ENCODE measurements around the gene MYO1E. TPM values are rescaled to one million over a fixed set of nuclear protein-coding genes. Genes with fewer than 3 reads are reported as not detected.

The MYO1E gene
- total and polyA plus RNA-seq, 7 experiments from 2014 or later: 2.3 to 67.1 (median 3.7) TPM; not detected in 2

- no peaks in the 10 kb centered on the region for H3K9me3 Mint-ChIP-seq
- H3K27ac Mint-ChIP-seq: no peak overlapping the region
- peaks cover 0 to 44% (median 0%) of the 10 kb centered on the region in 7 donors for H3K4me1 Mint-ChIP-seq
- no peaks in the 10 kb centered on the region for H3K9me3 ChIP-seq (ENCODE audit: control insufficient read depth in 2 of 3, low read length in 3 of 3)
- POLR2A ChIA-PET: no interaction called here
- H3K27me3 Mint-ChIP-seq: no peaks in the 10 kb centered on the region
- DNase-seq: no peak
- no peak overlapping the region for H3K27ac ChIP-seq (ENCODE audit: low read depth, low read length)
- no peaks in the 10 kb centered on the region for H3K4me1 ChIP-seq (ENCODE audit: control insufficient read depth in 2 of 2, insufficient read depth in 2 of 2, low read length in 2 of 2)
- no peaks in the 10 kb centered on the region for H3K27me3 ChIP-seq (ENCODE audit: control insufficient read depth in 2 of 2, insufficient read depth in 2 of 2, low read length in 2 of 2)
- ATAC-seq: no peak
- H3K36me3 ChIP-seq (ENCODE audit: control insufficient read depth in 2 of 3, insufficient read depth in 3 of 3, low read length in 3 of 3): no peaks in the 10 kb centered on the region
- no peak overlapping the region for H3K4me3 ChIP-seq (ENCODE audit: low read length)
- CTCF ChIA-PET: no interaction called here
- peaks cover 0 to 14% (median 0%) of the 10 kb centered on the region in 5 donors for H3K36me3 Mint-ChIP-seq
- H3K4me3 Mint-ChIP-seq: no peak overlapping the region
- intact Hi-C loops (cut with micrococcal nuclease): no loop called here
Measured at GRCh38 chr15:59268852-59269407, 103.7 kb downstream of the MYO1E start.

GRCh38 chr15:59268168-59268851 is 104.4 kb downstream of the MYO1E start:
- Histone ChIP-seq H3K36me3 (ENCODE audit: control insufficient read depth in 2 of 3, insufficient read depth in 3 of 3, low read length in 3 of 3) (no peaks in the 10 kb centered on the region), H3K9me3 (ENCODE audit: control insufficient read depth in 2 of 3, low read length in 3 of 3) (no peaks in the 10 kb centered on the region), H3K27me3 (ENCODE audit: control insufficient read depth in 2 of 2, insufficient read depth in 2 of 2, low read length in 2 of 2) (no peaks in the 10 kb centered on the region), H3K27ac (ENCODE audit: low read depth, low read length) (no peak overlapping the region), H3K4me3 (ENCODE audit: low read length) (no peak overlapping the region), H3K4me1 (ENCODE audit: control insufficient read depth in 2 of 2, insufficient read depth in 2 of 2, low read length in 2 of 2) (no peaks in the 10 kb centered on the region)
- H3K36me3 Mint-ChIP-seq: peaks cover 0 to 14% (median 0%) of the 10 kb centered on the region in 5 donors
- no peaks in the 10 kb centered on the region for H3K9me3 Mint-ChIP-seq
- peaks cover 0 to 38% (median 0%) of the 10 kb centered on the region in 7 donors for H3K4me1 Mint-ChIP-seq
- POLR2A ChIA-PET: no interaction called here
- no peaks in the 10 kb centered on the region for H3K27me3 Mint-ChIP-seq
- no peak overlapping the region for H3K27ac Mint-ChIP-seq
- intact Hi-C loops (cut with micrococcal nuclease): no loop called here
- CTCF ChIA-PET: no interaction called here
- no peak for ATAC-seq
- no peak overlapping the region for H3K4me3 Mint-ChIP-seq
- no peak for DNase-seq

GRCh38 chr15:59266028-59266427 is 106.6 kb downstream of the MYO1E start:
- intact Hi-C loops (cut with micrococcal nuclease): no loop called here
- DNase-seq: no peak
- Histone ChIP-seq H3K36me3 (ENCODE audit: control insufficient read depth in 2 of 3, insufficient read depth in 3 of 3, low read length in 3 of 3) (no peaks in the 10 kb centered on the region), H3K27ac (ENCODE audit: low read depth, low read length) (no peak overlapping the region), H3K27me3 (ENCODE audit: control insufficient read depth in 2 of 2, insufficient read depth in 2 of 2, low read length in 2 of 2) (no peaks in the 10 kb centered on the region), H3K4me1 (ENCODE audit: control insufficient read depth in 2 of 2, insufficient read depth in 2 of 2, low read length in 2 of 2) (no peaks in the 10 kb centered on the region), H3K9me3 (ENCODE audit: control insufficient read depth in 2 of 3, low read length in 3 of 3) (no peaks in the 10 kb centered on the region), H3K4me3 (ENCODE audit: low read length) (no peak overlapping the region)
- H3K4me3 Mint-ChIP-seq: no peak overlapping the region
- peaks cover 0 to 5% (median 0%) of the 10 kb centered on the region in 5 donors for H3K36me3 Mint-ChIP-seq
- CTCF ChIA-PET: no interaction called here
- no peak for ATAC-seq
- H3K4me1 Mint-ChIP-seq: peaks cover 0 to 17% (median 0%) of the 10 kb centered on the region in 7 donors
- POLR2A ChIA-PET: no interaction called here
- no peaks in the 10 kb centered on the region for H3K9me3 Mint-ChIP-seq
- H3K27ac Mint-ChIP-seq: no peak overlapping the region
- no peaks in the 10 kb centered on the region for H3K27me3 Mint-ChIP-seq

- Mint-ChIP-seq H3K36me3 (peaks cover 0 to 15% (median 0%) of the 10 kb centered on the region in 5 donors), H3K4me1 (peaks cover 0 to 16% (median 0%) of the 10 kb centered on the region in 7 donors), H3K4me3 (no peak overlapping the region), H3K27ac (no peak overlapping the region), H3K27me3 (no peaks in the 10 kb centered on the region), H3K9me3 (no peaks in the 10 kb centered on the region)
- H3K36me3 ChIP-seq (ENCODE audit: control insufficient read depth in 2 of 3, insufficient read depth in 3 of 3, low read length in 3 of 3): no peaks in the 10 kb centered on the region
- POLR2A ChIA-PET: no interaction called here
- no peaks in the 10 kb centered on the region for H3K9me3 ChIP-seq (ENCODE audit: control insufficient read depth in 2 of 3, low read length in 3 of 3)
- no peaks in the 10 kb centered on the region for H3K27me3 ChIP-seq (ENCODE audit: control insufficient read depth in 2 of 2, insufficient read depth in 2 of 2, low read length in 2 of 2)
- CTCF ChIA-PET: no interaction called here
- ATAC-seq: no peak
- no peaks in the 10 kb centered on the region for H3K4me1 ChIP-seq (ENCODE audit: control insufficient read depth in 2 of 2, insufficient read depth in 2 of 2, low read length in 2 of 2)
- no peak overlapping the region for H3K4me3 ChIP-seq (ENCODE audit: low read length)
- no peak for DNase-seq
- no peak overlapping the region for H3K27ac ChIP-seq (ENCODE audit: low read depth, low read length)
- intact Hi-C loops (cut with micrococcal nuclease): no loop called here
Measured at GRCh38 chr15:59262316-59262715, 110.4 kb downstream of the MYO1E start.

GRCh38 chr15:59260090-59260489 is 112.6 kb downstream of the MYO1E start:
- H3K4me3 ChIP-seq (ENCODE audit: low read length): no peak overlapping the region
- Mint-ChIP-seq H3K27ac (no peak overlapping the region), H3K36me3 (peaks cover 0 to 26% (median 0%) of the 10 kb centered on the region in 5 donors), H3K9me3 (no peaks in the 10 kb centered on the region), H3K4me1 (peaks cover 0 to 35% (median 4%) of the 10 kb centered on the region in 7 donors), H3K27me3 (no peaks in the 10 kb centered on the region), H3K4me3 (no peak overlapping the region)
- no peak overlapping the region for H3K27ac ChIP-seq (ENCODE audit: low read depth, low read length)
- H3K4me1 ChIP-seq (ENCODE audit: control insufficient read depth in 2 of 2, insufficient read depth in 2 of 2, low read length in 2 of 2): peaks cover 0 to 3% of the 10 kb centered on the region in 2 donors
- intact Hi-C loops (cut with micrococcal nuclease): no loop called here
- CTCF ChIA-PET: interaction anchor here (0.7 kb wide), 1 partner anchor 812 kb away, joined by 3 read pairs; no protein-coding TSS in a partner anchor
- ATAC-seq: no peak
- no peaks in the 10 kb centered on the region for H3K9me3 ChIP-seq (ENCODE audit: control insufficient read depth in 2 of 3, low read length in 3 of 3)
- H3K27me3 ChIP-seq (ENCODE audit: control insufficient read depth in 2 of 2, insufficient read depth in 2 of 2, low read length in 2 of 2): no peaks in the 10 kb centered on the region
- DNase-seq: no peak
- POLR2A ChIA-PET: no interaction called here
- H3K36me3 ChIP-seq (ENCODE audit: control insufficient read depth in 2 of 3, insufficient read depth in 3 of 3, low read length in 3 of 3): no peaks in the 10 kb centered on the region

GRCh38 chr15:59259137-59259943 is 113.3 kb downstream of the MYO1E start:
- DNase-seq: no peak
- Histone ChIP-seq H3K4me3 (ENCODE audit: low read length) (no peak overlapping the region), H3K4me1 (ENCODE audit: control insufficient read depth in 2 of 2, insufficient read depth in 2 of 2, low read length in 2 of 2) (peaks cover 0 to 3% of the 10 kb centered on the region in 2 donors), H3K27ac (ENCODE audit: low read depth, low read length) (no peak overlapping the region), H3K27me3 (ENCODE audit: control insufficient read depth in 2 of 2, insufficient read depth in 2 of 2, low read length in 2 of 2) (no peaks in the 10 kb centered on the region), H3K9me3 (ENCODE audit: control insufficient read depth in 2 of 3, low read length in 3 of 3) (no peaks in the 10 kb centered on the region), H3K36me3 (ENCODE audit: control insufficient read depth in 2 of 3, insufficient read depth in 3 of 3, low read length in 3 of 3) (no peaks in the 10 kb centered on the region)
- Mint-ChIP-seq H3K4me3 (no peak overlapping the region), H3K4me1 (peaks cover 0 to 35% (median 4%) of the 10 kb centered on the region in 7 donors), H3K27ac (peak overlapping the region in 1 of 9 donors; percentile 14), H3K27me3 (no peaks in the 10 kb centered on the region), H3K9me3 (no peaks in the 10 kb centered on the region), H3K36me3 (peaks cover 0 to 25% (median 0%) of the 10 kb centered on the region in 5 donors)
- intact Hi-C loops (cut with micrococcal nuclease): no loop called here
- POLR2A ChIA-PET: no interaction called here
- no peak for ATAC-seq
- CTCF ChIA-PET: no interaction called here

Measured in naive thymus-derived CD4-positive, alpha-beta T cell (primary cell).